ENCODE data around the gene PMM1. TPM values are rescaled to one million over a fixed set of nuclear protein-coding genes. Genes with fewer than 3 reads are reported as not detected.

The PMM1 gene
- total RNA-seq, 1 donor from 2014 or later: 12.5 TPM

DNA sequence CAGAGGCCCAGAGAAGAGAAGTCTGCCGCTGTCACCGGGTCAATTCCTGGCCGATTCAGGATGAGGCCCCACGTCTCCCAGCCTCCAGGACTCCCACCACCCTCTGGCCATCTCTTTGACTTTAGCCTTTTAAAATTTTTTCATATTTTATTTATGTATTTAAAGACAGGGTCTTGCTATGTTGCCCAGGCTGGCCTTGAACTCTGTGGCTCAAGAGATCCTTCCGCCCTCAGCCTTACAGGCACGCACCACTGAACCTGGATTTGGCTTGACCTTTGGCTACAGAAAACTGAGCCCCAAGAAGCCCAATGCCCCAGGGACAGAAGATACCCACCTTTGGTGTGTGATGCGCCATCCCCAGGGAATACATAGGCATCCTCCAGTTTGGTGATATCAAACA is 49.3 kb downstream of the PMM1 start:
- Histone ChIP-seq H3K9me3 (no peaks in the 10 kb centered on the region), H3K4me3 (no peak overlapping the region), H3K27ac (no peak overlapping the region), H3K4me1 (peaks cover 7 to 26% of the 10 kb centered on the region in 2 donors), H3K36me3 (peaks cover 4 to 9% of the 10 kb centered on the region in 2 donors), H3K27me3 (no peaks in the 10 kb centered on the region)
- no peak for DNase-seq (ENCODE audit: low spot score in 2 of 2)
- intact Hi-C loops (cut with DNase I): no loop called here
- no peak for TF ChIP-seq CTCF (IDR thresholded peaks at IDR 0.05)

DNA sequence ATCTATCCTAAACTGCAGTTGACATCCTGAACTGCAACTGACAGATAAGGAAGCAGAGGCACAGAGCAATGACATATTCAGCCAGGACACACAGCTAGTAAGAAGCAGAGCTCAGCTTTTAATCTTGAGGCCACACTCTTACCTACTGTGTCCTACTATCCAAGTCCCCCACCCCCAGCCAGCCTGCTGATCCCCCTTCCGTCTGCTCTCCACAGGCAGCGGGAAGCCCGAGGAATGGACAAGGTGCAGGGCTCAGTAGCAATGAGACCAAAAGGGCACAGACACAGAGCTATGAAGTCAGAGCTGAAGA is 49.7 kb downstream of the PMM1 start:
- intact Hi-C loops (cut with DNase I): no loop called here
- Histone ChIP-seq H3K4me1 (peaks cover 7 to 24% of the 10 kb centered on the region in 2 donors), H3K36me3 (peaks cover 4 to 9% of the 10 kb centered on the region in 2 donors), H3K4me3 (no peak overlapping the region), H3K27ac (no peak overlapping the region), H3K27me3 (no peaks in the 10 kb centered on the region), H3K9me3 (no peaks in the 10 kb centered on the region)
- no peak for TF ChIP-seq CTCF (IDR thresholded peaks at IDR 0.05)
- no peak for DNase-seq (ENCODE audit: low spot score in 2 of 2)

DNA sequence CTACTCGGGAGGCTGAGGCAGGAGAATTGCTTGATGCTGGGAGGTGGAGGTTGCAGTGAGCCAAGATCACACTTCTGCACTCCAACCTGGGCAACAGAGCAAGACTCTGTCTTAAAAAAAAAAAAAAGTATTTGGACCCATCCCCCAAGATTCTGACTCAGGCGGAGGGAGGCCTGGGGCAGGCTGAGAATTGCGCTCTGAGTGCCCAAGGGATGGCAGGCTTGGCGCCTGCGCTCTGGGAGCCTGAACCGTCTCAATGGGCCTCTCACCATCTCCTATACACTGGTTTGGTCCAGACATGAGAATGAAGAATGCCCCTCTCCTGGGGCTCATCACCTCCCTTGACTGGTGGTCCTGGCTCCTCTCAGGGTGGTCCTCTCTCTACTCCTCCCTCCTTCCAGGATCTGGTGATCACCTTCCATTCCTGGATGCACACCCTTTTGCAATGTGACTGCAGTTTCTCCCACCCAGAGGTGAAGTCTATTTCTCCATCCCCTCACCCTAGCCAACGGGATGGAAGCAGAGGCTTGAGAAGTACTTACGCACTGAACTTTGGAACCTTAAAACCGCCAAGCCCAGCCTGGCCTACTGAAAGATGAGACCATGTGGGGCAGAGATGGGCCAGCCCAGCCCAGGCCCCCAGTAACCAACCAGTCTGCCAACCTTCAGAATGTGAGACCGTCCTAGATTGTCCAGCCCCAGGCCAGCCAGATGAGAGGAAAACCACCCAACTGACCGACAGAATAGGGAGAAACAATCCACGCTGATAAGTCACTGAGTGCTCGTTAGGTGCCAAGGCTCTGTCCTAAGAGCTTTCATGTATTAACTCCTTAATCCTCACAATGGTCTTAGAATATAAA is 50.3 kb downstream of the PMM1 start:
- no peak for TF ChIP-seq CTCF (IDR thresholded peaks at IDR 0.05)
- H3K4me3 ChIP-seq: no peak overlapping the region
- DNase-seq (ENCODE audit: low spot score in 2 of 2): no peak
- peaks cover 7 to 21% of the 10 kb centered on the region in 2 donors for H3K4me1 ChIP-seq
- peaks cover 5 to 9% of the 10 kb centered on the region in 2 donors for H3K36me3 ChIP-seq
- H3K27me3 ChIP-seq: no peaks in the 10 kb centered on the region
- intact Hi-C loops (cut with DNase I): no loop called here
- H3K27ac ChIP-seq: no peak overlapping the region
- no peaks in the 10 kb centered on the region for H3K9me3 ChIP-seq

DNA sequence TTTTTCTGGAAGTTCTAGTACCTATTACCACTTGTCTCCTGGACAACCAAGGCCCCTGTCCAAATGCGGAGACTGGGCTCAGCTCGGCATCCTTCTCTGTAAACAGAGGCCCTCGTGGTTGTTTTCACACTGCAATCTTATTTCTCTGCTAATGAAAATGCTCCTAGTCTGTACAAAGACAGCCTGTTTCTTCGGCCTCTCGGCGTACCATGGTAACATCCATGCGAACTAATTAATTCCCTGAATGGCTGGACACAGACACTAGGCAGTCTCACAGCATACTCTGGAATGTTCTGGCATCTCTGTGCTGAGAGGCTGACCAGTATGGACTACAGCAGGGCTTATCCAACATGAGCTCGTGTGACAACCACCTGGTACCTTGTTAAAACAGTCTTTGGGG is 51.1 kb downstream of the PMM1 start:
- Histone ChIP-seq H3K9me3 (no peaks in the 10 kb centered on the region), H3K27ac (no peak overlapping the region), H3K27me3 (no peaks in the 10 kb centered on the region), H3K4me3 (no peak overlapping the region), H3K4me1 (peaks cover 7 to 17% of the 10 kb centered on the region in 2 donors), H3K36me3 (peaks cover 13 to 14% of the 10 kb centered on the region in 2 donors)
- intact Hi-C loops (cut with DNase I): no loop called here
- TF ChIP-seq CTCF (IDR thresholded peaks at IDR 0.05): no peak
- DNase-seq (ENCODE audit: low spot score in 2 of 2): no peak

- H3K4me3 ChIP-seq: no peak overlapping the region
- no peaks in the 10 kb centered on the region for H3K9me3 ChIP-seq
- H3K27me3 ChIP-seq: no peaks in the 10 kb centered on the region
- peaks cover 16 to 18% of the 10 kb centered on the region in 2 donors for H3K36me3 ChIP-seq
- intact Hi-C loops (cut with DNase I): no loop called here
- no peak for DNase-seq (ENCODE audit: low spot score in 2 of 2)
- no peak overlapping the region for H3K27ac ChIP-seq
- no peak for TF ChIP-seq CTCF (IDR thresholded peaks at IDR 0.05)
- H3K4me1 ChIP-seq: peaks cover 0 to 11% of the 10 kb centered on the region in 2 donors
Measured at GRCh38 chr22:41537203-41537602, 52.4 kb downstream of the PMM1 start.
